GM12878 (cell line): ENCODE measurements around the gene PRDM2.

Source experiments
- CBFB ChIP-seq: IDR thresholded peaks from 2 replicates; pipeline ENCODE4 v1.6.1; 2016; ENCODE audit warnings: antibody characterized with exemption, low read depth
- CBX3 ChIP-seq: fragments of 200-600 bp; sonication (generic); IDR thresholded peaks from 2 replicates; pipeline ENCODE4 v1.6.1; 2016; ENCODE audit warnings: low read depth, borderline replicate concordance
- CEBPB ChIP-seq, 2 experiments: fragments of 150-350 bp in 1 of 2; IDR thresholded peaks; 2 replicates each; pipeline ENCODE4 v1.6.1; 2012 to 2014; ENCODE audit warnings: low read depth in 2 of 2, low read length in 2 of 2, borderline replicate concordance in 1 of 2, inconsistent platforms in 1 of 2
- EP300 ChIP-seq, 2 experiments: fragments of 150-350 bp in 1 of 2; IDR thresholded peaks; 2 replicates each; pipeline ENCODE4 v1.6.1; 2011 to 2012; ENCODE audit warnings: low read depth in 2 of 2, low read length in 2 of 2, borderline replicate concordance in 1 of 2, improper control_type of control experiment in 1 of 2, inconsistent platforms in 1 of 2; ENCODE audit not compliant: control insufficient read depth in 1 of 2
- MXI1 ChIP-seq: fragments of 150-350 bp; IDR thresholded peaks from 2 replicates; pipeline ENCODE4 v1.6.1; 2011; ENCODE audit warnings: low read depth, mild to moderate bottlenecking, inconsistent platforms, low read length, improper control_type of control experiment
- SMARCA5 ChIP-seq: fragments of 450-650 bp; IDR thresholded peaks from 2 replicates; pipeline ENCODE4 v1.6.1; 2017; ENCODE audit warnings: mild to moderate bottlenecking
- SPI1 ChIP-seq: IDR thresholded peaks from 2 replicates; pipeline ENCODE4 v1.6.1; 2011; ENCODE audit warnings: low read depth, mild to moderate bottlenecking, low read length, moderate library complexity, borderline replicate concordance; ENCODE audit not compliant: insufficient read depth
- TAF1 ChIP-seq: IDR thresholded peaks from 2 replicates; pipeline ENCODE4 v1.6.1; 2011; ENCODE audit warnings: mild to moderate bottlenecking, low read depth, low read length, borderline replicate concordance
- TF ChIP-seq, protein P1 (sequence below), 3 experiments: IDR thresholded peaks in 2 of 3; conservative IDR thresholded peaks in 1 of 3; 2 replicates each; pipeline ENCODE4 v1.5.1; 2011; ENCODE audit warnings: low read depth in 3 of 3, low read length in 3 of 3, mild to moderate bottlenecking in 3 of 3, control low read depth in 2 of 3, moderate library complexity in 2 of 3, inconsistent platforms in 1 of 3, mixed read lengths in 1 of 3; ENCODE audit not compliant: control insufficient read depth in 2 of 3, insufficient read depth in 1 of 3; ENCODE audit errors: extremely low read depth in 1 of 3

DNA sequence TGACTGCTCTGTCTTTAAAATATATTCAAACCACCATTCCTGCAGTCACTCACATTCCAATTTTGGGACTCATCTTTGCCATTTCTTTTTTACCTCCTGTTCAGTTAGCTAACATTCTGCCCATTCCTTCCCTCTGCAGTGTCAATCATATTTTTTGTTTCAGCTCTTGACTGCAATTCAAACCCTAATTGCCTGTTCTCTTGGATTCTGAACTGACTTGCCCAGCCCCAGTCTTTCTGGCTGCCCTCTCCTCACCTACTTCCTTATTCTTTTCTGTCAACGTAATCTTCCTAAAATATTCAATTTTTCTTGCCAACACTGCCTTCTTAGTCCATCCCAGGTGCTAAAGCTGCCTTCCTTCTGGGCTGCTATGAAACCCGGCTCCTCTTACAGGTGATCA lies 6.1 kb downstream of the PRDM2 start:
- TF ChIP-seq MXI1 (no peak), SPI1 (no peak), SMARCA5 (no peak), CBFB (no peak), CBX3 (no peak), EP300 (IDR thresholded peaks at IDR 0.05; ENCODE audit: borderline replicate concordance in 1 of 2, control insufficient read depth in 1 of 2, low read depth in 2 of 2, low read length in 2 of 2) (no peak), CEBPB (IDR thresholded peaks at IDR 0.05; ENCODE audit: borderline replicate concordance in 1 of 2, low read depth in 2 of 2, low read length in 2 of 2) (no peak), TAF1 (no peak)
- TF ChIP-seq, protein P1, sequence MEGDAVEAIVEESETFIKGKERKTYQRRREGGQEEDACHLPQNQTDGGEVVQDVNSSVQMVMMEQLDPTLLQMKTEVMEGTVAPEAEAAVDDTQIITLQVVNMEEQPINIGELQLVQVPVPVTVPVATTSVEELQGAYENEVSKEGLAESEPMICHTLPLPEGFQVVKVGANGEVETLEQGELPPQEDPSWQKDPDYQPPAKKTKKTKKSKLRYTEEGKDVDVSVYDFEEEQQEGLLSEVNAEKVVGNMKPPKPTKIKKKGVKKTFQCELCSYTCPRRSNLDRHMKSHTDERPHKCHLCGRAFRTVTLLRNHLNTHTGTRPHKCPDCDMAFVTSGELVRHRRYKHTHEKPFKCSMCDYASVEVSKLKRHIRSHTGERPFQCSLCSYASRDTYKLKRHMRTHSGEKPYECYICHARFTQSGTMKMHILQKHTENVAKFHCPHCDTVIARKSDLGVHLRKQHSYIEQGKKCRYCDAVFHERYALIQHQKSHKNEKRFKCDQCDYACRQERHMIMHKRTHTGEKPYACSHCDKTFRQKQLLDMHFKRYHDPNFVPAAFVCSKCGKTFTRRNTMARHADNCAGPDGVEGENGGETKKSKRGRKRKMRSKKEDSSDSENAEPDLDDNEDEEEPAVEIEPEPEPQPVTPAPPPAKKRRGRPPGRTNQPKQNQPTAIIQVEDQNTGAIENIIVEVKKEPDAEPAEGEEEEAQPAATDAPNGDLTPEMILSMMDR (IDR thresholded peaks at IDR 0.05 in 2 of 3, conservative IDR thresholded peaks at IDR 0.05 in 1 of 3; ENCODE audit: control insufficient read depth in 2 of 3, extremely low read depth in 1 of 3, insufficient read depth in 1 of 3, low read depth in 3 of 3, low read length in 3 of 3), result no peak
